WI38 (cell line): ENCODE results near the gene TIMM10.
"Not testable (repeated sequence)": the region's sequence is repeated elsewhere in the genome, so short reads cannot be mapped to it uniquely, and the experiment has no call there.

Experiments
- H3K4me3 ChIP-seq: 2 replicates; pipeline ENCODE4 v1.5.1; 2011; ENCODE audit warnings: low read depth, mild to moderate bottlenecking, control low read depth, low read length
- TF ChIP-seq, protein P1 (sequence below): IDR thresholded peaks from 2 replicates; pipeline ENCODE4 v1.5.1; 2012; ENCODE audit warnings: low read depth, mild to moderate bottlenecking, control low read depth, low read length

Gene TIMM10

DNA sequence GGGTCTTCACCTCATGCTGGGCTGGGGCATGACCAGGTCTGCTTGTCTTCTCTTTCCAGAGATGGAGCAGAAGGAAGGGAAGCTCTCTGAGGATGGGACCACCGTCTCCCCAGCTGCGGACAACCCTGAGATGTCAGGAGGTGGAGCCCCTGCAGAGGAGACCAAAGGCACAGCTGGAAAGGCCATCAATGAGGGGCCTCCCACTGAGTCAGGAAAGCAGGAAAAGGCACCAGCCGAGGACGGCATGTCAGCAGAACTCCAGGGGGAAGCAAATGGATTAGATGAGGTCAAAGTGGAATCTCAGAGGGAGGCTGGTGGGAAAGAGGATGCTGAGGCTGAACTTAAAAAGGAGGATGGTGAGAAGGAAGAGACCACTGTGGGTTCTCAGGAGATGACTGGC, 12.0 kb upstream of the TIMM10 start:
- TF ChIP-seq, protein P1, sequence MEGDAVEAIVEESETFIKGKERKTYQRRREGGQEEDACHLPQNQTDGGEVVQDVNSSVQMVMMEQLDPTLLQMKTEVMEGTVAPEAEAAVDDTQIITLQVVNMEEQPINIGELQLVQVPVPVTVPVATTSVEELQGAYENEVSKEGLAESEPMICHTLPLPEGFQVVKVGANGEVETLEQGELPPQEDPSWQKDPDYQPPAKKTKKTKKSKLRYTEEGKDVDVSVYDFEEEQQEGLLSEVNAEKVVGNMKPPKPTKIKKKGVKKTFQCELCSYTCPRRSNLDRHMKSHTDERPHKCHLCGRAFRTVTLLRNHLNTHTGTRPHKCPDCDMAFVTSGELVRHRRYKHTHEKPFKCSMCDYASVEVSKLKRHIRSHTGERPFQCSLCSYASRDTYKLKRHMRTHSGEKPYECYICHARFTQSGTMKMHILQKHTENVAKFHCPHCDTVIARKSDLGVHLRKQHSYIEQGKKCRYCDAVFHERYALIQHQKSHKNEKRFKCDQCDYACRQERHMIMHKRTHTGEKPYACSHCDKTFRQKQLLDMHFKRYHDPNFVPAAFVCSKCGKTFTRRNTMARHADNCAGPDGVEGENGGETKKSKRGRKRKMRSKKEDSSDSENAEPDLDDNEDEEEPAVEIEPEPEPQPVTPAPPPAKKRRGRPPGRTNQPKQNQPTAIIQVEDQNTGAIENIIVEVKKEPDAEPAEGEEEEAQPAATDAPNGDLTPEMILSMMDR, result no peak

DNA sequence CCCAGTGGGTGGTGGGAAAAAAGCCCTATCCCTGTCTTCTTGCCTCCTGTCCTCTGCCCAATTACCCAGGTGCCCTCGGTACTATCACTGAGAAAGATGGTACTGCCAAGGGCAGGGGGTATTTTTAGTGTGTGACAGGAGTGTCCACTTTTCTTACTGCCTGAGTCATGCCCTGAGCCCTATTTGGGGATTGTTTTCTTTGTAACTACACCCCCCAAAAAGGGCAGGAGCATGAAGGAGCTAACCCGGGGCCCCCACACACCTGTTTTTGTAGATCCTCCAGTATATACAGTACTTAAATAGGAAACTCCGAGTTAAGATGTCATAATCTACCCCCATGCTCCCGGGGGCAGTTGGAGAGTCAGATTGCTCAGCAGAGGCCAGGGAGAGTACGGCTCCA, 10.6 kb upstream of the TIMM10 start:
- TF ChIP-seq, protein P1, result no peak
- H3K4me3 ChIP-seq, result no peak overlapping the region

More for the DNA sequence above, 12.0 kb upstream of the TIMM10 start:
- no peak overlapping the region for H3K4me3 ChIP-seq

DNA sequence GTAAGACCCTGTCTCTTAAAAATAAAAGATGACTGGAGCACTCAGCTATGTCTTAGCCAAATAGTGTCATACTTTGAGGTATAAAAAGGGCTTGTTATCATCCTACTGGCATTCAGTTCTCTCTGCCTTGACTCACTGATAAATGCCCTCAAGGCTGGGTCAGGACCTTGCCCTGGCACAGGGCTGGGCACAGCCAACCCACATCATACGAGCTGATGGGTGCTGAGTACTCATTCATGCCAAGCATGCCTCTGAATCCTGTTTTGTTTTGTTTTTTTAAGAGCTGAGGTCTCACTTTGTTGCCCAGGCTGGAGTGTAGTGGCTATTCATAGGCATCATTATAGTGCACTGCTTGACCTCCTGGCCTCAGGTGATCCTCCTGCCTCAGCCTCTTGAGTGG, 8.8 kb upstream of the TIMM10 start:
- no peak overlapping the region for H3K4me3 ChIP-seq
- TF ChIP-seq, protein P1, result no peak

DNA sequence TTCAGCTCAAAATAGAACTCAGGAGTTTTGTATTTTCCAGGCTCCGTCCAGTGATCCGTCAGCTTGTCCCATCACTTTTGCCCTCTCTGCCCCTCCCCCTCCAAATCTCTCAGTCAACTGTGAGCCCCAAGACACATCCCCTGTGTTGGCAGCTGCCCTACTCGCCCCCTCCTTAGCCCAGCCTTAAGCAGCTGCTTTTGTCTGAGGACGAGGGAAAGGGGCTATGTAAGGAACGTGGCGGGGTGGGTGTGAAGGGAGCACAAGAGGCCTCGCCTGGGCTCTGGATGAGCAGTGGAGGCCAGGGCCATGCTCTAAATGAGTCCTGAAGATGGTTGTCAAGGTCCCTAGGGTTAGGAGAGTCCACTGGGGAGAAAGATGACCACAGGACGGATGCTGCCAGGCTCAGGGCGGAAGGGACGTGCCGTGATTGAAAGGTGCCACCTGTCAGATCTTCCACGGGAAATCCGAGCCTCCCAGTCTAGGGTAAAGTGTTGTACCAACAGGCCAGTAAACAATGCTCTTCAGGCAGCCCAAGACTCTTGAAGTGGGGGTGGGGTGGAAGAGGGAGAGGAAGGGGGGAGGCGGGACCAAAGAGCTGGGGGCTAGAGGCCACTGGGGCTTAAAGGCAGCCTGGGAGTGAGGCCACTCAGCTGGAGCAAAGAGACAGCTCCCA, 6.5 kb upstream of the TIMM10 start, which contains the start of gene SMTNL1:
Gene SMTNL1, plus strand, starts transcription at position 649 of the 673 bp plus-strand sequence. CDS start 5,048 bp downstream, outside the sequence.
- H3K4me3 ChIP-seq, result no peak within 1 kb of the TSS
- TF ChIP-seq, protein P1, result no peak

DNA sequence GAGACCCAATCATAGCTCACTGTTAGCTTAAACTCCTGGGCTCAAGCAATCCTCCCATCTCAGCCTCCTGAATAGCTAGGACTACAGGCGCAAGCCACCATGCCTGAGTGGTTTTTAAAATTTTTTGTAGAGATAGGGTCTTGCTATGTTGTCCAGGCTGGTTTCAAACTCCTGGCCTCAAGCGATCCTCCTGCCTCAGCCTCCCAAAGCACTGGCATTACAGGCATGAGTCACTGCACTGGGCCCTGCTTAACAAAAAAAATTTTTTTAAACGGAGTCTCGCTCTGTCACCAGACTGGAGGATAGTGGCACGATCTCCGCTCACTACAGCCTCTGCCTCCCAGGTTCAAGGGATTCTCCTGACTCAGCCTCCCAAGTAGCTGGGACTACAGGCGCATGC, 3.9 kb upstream of the TIMM10 start:
- not testable (repeated sequence) for H3K4me3 ChIP-seq

DNA sequence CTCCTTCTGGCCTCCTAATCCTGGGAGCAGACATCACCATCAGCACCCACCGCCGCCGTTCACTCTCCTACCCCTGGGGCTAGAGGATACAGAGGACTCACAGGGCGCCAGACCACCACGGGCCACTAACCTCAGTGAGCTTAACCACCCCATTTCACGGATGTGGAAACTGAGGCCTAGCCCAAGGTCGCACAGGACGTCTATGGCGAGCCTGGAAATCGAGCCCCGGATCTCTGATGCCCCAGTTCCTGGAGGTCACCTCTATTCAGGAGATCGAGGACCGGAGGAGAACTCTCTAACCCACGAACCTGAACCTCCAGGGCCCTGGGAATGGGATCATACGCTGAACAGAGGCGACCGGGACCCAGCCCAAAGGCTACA, 349 bp downstream of the TIMM10 start:
- TF ChIP-seq, protein P1, result no peak
- H3K4me3 ChIP-seq, result peak overlapping the region; percentile 86

DNA sequence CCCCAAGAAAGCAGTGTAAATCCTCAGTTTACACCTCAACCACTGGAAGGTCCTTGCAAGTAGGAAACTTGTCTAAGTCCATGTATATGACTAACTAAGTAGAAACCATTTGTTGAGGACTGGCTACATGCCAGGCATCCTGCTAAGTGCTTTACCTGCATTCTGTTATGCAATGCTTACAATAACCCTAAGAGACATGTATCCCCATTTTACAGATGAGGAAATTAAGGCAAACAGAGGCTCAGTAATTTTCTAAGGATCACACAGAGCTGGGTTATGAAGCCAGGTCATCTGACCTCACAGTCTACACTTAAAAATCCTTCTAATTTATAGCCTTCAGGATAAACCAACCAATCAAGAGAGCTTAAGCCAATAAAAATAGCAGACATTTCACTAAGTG, 1.5 kb downstream of the TIMM10 start:
- TF ChIP-seq, protein P1, result no peak
- no peak overlapping the region for H3K4me3 ChIP-seq
